ENCODE results near the gene SMG7. TPM values are rescaled to one million over a fixed set of nuclear protein-coding genes. Genes with fewer than 3 reads are reported as not detected.

Gene SMG7
- total RNA-seq, 4 donors from 2014 or later, result 40.4 to 56.6 (median 51.1) TPM

DNA sequence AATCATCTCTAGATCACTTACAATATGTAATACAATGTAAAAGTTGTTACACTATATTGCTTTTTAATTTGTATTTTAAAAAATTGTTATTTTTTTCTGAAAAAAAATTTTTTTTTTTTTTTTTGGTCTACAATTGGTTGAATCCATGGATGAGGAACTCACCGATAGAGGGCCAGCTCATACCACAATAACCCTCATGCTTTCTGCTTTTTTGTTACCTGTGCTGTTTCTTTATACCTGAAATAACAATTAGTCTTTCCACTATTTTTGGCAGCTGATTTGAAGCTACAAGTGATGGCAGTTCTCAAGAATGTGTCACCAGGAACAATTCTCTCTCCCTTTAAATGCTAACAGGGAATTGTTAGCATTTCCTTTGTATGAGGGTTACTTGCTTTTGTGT, 12.0 kb downstream of the SMG7 start:
- no peaks in the 10 kb centered on the region for H3K9me3 ChIP-seq
- DNase-seq (ENCODE audit: low spot score in 2 of 2), result no peak
- no peak overlapping the region for H3K4me3 ChIP-seq
- no peaks in the 10 kb centered on the region for H3K27me3 ChIP-seq
- 62 to 88% methylated on average over 1 of the region's 1 CpG for WGBS, 2 donors
- no peak overlapping the region for H3K27ac ChIP-seq
- peaks cover 0 to 41% (median 6%) of the 10 kb centered on the region in 4 donors for H3K4me1 ChIP-seq
- H3K36me3 ChIP-seq, result peaks cover 0 to 5% (median 0%) of the 10 kb centered on the region in 3 donors
- TF ChIP-seq EP300 (IDR thresholded peaks at IDR 0.05) (no peak), POLR2A (IDR thresholded peaks at IDR 0.05) (no peak)
- TF ChIP-seq, protein P1, sequence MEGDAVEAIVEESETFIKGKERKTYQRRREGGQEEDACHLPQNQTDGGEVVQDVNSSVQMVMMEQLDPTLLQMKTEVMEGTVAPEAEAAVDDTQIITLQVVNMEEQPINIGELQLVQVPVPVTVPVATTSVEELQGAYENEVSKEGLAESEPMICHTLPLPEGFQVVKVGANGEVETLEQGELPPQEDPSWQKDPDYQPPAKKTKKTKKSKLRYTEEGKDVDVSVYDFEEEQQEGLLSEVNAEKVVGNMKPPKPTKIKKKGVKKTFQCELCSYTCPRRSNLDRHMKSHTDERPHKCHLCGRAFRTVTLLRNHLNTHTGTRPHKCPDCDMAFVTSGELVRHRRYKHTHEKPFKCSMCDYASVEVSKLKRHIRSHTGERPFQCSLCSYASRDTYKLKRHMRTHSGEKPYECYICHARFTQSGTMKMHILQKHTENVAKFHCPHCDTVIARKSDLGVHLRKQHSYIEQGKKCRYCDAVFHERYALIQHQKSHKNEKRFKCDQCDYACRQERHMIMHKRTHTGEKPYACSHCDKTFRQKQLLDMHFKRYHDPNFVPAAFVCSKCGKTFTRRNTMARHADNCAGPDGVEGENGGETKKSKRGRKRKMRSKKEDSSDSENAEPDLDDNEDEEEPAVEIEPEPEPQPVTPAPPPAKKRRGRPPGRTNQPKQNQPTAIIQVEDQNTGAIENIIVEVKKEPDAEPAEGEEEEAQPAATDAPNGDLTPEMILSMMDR (IDR thresholded peaks at IDR 0.05), result no peak

DNA sequence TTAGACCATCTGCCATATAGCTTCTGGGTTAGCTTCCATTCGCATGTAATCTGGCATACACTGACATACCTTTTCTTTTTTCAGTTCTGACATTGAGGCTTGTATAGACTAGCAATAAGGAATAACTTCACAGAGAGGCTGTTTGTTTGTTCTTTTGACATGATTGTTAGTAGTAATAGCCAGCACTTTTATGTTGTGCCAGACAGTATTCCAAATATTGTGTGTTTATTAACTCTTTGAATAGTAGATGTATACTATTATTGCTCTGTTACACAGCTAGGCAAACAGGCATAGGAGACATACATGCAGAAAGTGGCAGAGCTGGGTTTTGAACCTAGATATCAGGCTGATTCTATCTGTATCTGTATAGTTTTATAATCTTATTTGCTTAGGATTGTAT, 12.6 kb downstream of the SMG7 start:
- no peak for DNase-seq (ENCODE audit: low spot score in 2 of 2)
- Histone ChIP-seq H3K9me3 (no peaks in the 10 kb centered on the region), H3K27ac (no peak overlapping the region), H3K4me1 (peaks cover 0 to 36% (median 6%) of the 10 kb centered on the region in 4 donors), H3K4me3 (no peak overlapping the region), H3K27me3 (no peaks in the 10 kb centered on the region), H3K36me3 (peaks cover 0 to 5% (median 0%) of the 10 kb centered on the region in 3 donors)
- 76 to 89% methylated on average over 1 of the region's 1 CpG for WGBS, 2 donors
- TF ChIP-seq, protein P1 (IDR thresholded peaks at IDR 0.05), result no peak
- TF ChIP-seq POLR2A (IDR thresholded peaks at IDR 0.05) (no peak), EP300 (IDR thresholded peaks at IDR 0.05) (no peak)

- Histone ChIP-seq H3K27ac (no peak overlapping the region), H3K36me3 (peaks cover 0 to 5% (median 0%) of the 10 kb centered on the region in 3 donors), H3K4me3 (no peak overlapping the region), H3K9me3 (no peaks in the 10 kb centered on the region), H3K27me3 (no peaks in the 10 kb centered on the region), H3K4me1 (peaks cover 0 to 19% (median 0%) of the 10 kb centered on the region in 4 donors)
- no peak for DNase-seq (ENCODE audit: low spot score in 2 of 2)
- 87 to 93% methylated on average over 2 of the region's 2 CpGs for WGBS, 2 donors
- TF ChIP-seq POLR2A (IDR thresholded peaks at IDR 0.05) (no peak), EP300 (IDR thresholded peaks at IDR 0.05) (no peak)
- TF ChIP-seq, protein P1 (IDR thresholded peaks at IDR 0.05), result no peak
Observed at GRCh38 chr1:183487674-183488442, 15.6 kb downstream of the SMG7 start.

- TF ChIP-seq POLR2A (IDR thresholded peaks at IDR 0.05) (no peak), EP300 (IDR thresholded peaks at IDR 0.05) (no peak)
- TF ChIP-seq, protein P1 (IDR thresholded peaks at IDR 0.05), result no peak
Observed at GRCh38 chr1:183490932-183491331, 18.6 kb downstream of the SMG7 start.

GRCh38 chr1:183493540-183494245, 21.4 kb downstream of the SMG7 start:
- peaks cover 0 to 20% (median 0%) of the 10 kb centered on the region in 4 donors for H3K4me1 ChIP-seq
- 88 to 92% methylated on average over 12 of the region's 12 CpGs for WGBS, 2 donors
- DNase-seq (ENCODE audit: low spot score in 2 of 2), result no peak
- no peak overlapping the region for H3K4me3 ChIP-seq
- no peak overlapping the region for H3K27ac ChIP-seq
- TF ChIP-seq, protein P1 (IDR thresholded peaks at IDR 0.05), result no peak
- TF ChIP-seq EP300 (IDR thresholded peaks at IDR 0.05) (no peak), POLR2A (IDR thresholded peaks at IDR 0.05) (no peak)
- H3K9me3 ChIP-seq, result no peaks in the 10 kb centered on the region
- no peaks in the 10 kb centered on the region for H3K36me3 ChIP-seq
- no peaks in the 10 kb centered on the region for H3K27me3 ChIP-seq

More at GRCh38 chr1:183490932-183491331, 18.6 kb downstream of the SMG7 start:
- 76 to 82% methylated on average over 5 of the region's 5 CpGs for WGBS, 2 donors
- H3K4me3 ChIP-seq, result no peak overlapping the region
- peaks cover 0 to 5% (median 0%) of the 10 kb centered on the region in 3 donors for H3K36me3 ChIP-seq
- H3K9me3 ChIP-seq, result no peaks in the 10 kb centered on the region
- no peaks in the 10 kb centered on the region for H3K27me3 ChIP-seq
- no peak overlapping the region for H3K27ac ChIP-seq
- no peak for DNase-seq (ENCODE audit: low spot score in 2 of 2)
- peaks cover 0 to 13% (median 0%) of the 10 kb centered on the region in 4 donors for H3K4me1 ChIP-seq

Data from tibial nerve (tissue), 4 donors.